ENCODE data around the gene PVALB.

Gene PVALB

DNA sequence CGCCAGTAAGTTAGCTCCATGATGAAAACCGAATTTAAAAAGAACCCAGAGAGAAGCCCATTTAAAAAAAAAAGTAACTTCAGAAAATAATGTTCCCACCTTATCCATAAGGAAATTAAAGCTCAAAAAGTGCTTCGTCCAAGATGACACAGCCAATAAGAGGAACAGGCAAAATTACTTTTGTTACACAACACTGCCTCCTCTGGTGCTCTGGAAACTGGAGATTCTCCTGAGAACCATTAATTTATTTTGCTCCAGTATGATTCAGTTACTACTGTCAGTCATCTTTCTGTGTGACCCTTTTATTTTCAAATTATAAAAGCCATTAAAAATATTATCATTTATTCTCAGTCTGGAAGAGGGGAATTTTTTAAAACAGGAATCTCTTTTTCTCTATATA, 42.9 kb downstream of the PVALB start:
- Histone ChIP-seq H3K4me1 (ENCODE audit: insufficient read depth, low read length) (peaks cover 23% of the 10 kb centered on the region), H3K4me2 (ENCODE audit: insufficient read depth, low read length) (no peak overlapping the region), H3K4me3 (ENCODE audit: low read depth in 1 of 2, low read length in 2 of 2) (no peak overlapping the region), H3K36me3 (ENCODE audit: insufficient read depth, low read length) (0 out of 2 replicates have a peak, but pooled peaks cover 3% of the 10 kb centered on the region), H2AFZ (ENCODE audit: low read depth, low read length) (no peak overlapping the region), H3K9ac (ENCODE audit: low read depth, low read length) (no peak overlapping the region), H3K79me2 (ENCODE audit: insufficient read depth, low read length) (peaks cover 10% of the 10 kb centered on the region), H3K27ac (ENCODE audit: low read length) (no peak overlapping the region), H4K20me1 (ENCODE audit: insufficient read depth, low read length) (no peaks in the 10 kb centered on the region), H3K27me3 (ENCODE audit: insufficient read depth, low read length, poor library complexity) (no peaks in the 10 kb centered on the region), H3K9me3 (ENCODE audit: insufficient read depth, low read length, severe bottlenecking) (no peaks in the 10 kb centered on the region)
- ATAC-seq (ENCODE audit: insufficient read depth, low read depth) (no peak), DNase-seq (peak; percentile 13)
- TF ChIP-seq, protein P1, sequence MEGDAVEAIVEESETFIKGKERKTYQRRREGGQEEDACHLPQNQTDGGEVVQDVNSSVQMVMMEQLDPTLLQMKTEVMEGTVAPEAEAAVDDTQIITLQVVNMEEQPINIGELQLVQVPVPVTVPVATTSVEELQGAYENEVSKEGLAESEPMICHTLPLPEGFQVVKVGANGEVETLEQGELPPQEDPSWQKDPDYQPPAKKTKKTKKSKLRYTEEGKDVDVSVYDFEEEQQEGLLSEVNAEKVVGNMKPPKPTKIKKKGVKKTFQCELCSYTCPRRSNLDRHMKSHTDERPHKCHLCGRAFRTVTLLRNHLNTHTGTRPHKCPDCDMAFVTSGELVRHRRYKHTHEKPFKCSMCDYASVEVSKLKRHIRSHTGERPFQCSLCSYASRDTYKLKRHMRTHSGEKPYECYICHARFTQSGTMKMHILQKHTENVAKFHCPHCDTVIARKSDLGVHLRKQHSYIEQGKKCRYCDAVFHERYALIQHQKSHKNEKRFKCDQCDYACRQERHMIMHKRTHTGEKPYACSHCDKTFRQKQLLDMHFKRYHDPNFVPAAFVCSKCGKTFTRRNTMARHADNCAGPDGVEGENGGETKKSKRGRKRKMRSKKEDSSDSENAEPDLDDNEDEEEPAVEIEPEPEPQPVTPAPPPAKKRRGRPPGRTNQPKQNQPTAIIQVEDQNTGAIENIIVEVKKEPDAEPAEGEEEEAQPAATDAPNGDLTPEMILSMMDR (IDR thresholded peaks at IDR 0.05; ENCODE audit: borderline replicate concordance, extremely low read depth, low read length, poor library complexity, severe bottlenecking), result peak; percentile 63
- TF ChIP-seq EZH2 (IDR thresholded peaks at IDR 0.05; ENCODE audit: borderline replicate concordance, low read depth, low read length, severe bottlenecking), result no peak

DNA sequence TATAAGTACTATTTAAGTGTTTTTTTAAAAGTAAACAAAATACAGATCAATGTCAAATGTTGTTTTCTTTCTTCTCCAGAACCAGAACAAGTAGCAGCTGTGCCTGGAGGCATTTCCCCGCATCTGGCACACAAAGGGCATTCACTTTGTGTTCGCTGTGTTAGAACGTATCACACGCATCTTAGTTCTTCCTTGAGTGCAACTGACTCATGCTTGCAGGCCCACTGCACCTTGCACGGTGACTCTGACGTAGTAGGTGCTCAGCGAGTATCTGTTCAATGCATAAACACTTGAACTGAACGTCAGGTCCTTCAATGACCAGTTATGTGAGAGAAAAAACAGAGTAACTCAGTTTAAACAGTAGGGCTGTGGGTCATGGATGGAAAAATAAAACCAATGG, 44.4 kb downstream of the PVALB start:
- no peaks in the 10 kb centered on the region for H3K27me3 ChIP-seq (ENCODE audit: insufficient read depth, low read length, poor library complexity)
- ATAC-seq (ENCODE audit: insufficient read depth, low read depth), result no peak
- no peak for DNase-seq
- no peak overlapping the region for H3K9ac ChIP-seq (ENCODE audit: low read depth, low read length)
- H3K27ac ChIP-seq (ENCODE audit: low read length), result no peak overlapping the region
- H3K4me2 ChIP-seq (ENCODE audit: insufficient read depth, low read length), result no peak overlapping the region
- H3K36me3 ChIP-seq (ENCODE audit: insufficient read depth, low read length), result peaks cover 4% of the 10 kb centered on the region
- no peak overlapping the region for H3K4me3 ChIP-seq (ENCODE audit: low read depth in 1 of 2, low read length in 2 of 2)
- H3K9me3 ChIP-seq (ENCODE audit: insufficient read depth, low read length, severe bottlenecking), result no peaks in the 10 kb centered on the region
- H4K20me1 ChIP-seq (ENCODE audit: insufficient read depth, low read length), result no peaks in the 10 kb centered on the region
- no peak overlapping the region for H2AFZ ChIP-seq (ENCODE audit: low read depth, low read length)
- H3K79me2 ChIP-seq (ENCODE audit: insufficient read depth, low read length), result peaks cover 10% of the 10 kb centered on the region
- peaks cover 23% of the 10 kb centered on the region for H3K4me1 ChIP-seq (ENCODE audit: insufficient read depth, low read length)
- TF ChIP-seq, protein P1 (IDR thresholded peaks at IDR 0.05; ENCODE audit: borderline replicate concordance, extremely low read depth, low read length, poor library complexity, severe bottlenecking), result no peak
- no peak for TF ChIP-seq EZH2 (IDR thresholded peaks at IDR 0.05; ENCODE audit: borderline replicate concordance, low read depth, low read length, severe bottlenecking)

DNA sequence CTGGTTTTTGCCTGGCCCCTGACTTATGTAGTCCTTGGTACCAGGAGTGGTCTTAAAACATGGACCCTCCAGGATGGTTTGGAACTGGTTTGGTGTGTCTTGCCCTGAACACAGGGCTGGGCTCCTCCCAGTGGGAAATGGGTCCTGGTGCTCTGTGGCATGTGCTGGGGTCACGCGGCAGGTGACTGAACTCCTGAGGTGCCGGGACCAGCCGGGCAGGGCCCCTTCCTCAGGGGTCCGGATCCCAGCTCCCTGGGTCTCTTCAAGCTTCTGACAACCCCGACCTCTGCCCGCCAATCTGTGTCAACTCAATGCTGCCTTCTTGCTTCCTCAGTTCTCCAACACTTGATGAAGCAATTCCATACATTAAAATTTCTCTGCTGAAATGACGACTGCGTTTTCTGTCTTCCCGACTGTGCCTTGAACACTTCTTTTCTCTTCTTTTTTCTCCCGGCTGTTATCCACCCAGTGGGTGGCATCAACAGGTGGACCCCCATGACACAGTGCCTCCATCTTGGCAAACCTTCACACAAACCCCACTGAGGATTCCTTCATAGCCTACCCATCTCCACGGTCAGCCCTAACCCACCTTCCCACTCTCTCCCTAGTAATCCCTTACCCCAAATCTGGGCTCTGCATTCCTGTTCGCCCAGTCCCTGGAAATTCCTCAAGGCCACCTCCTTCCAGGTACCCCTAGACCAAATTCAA, 45.3 kb downstream of the PVALB start:
- Histone ChIP-seq H3K4me1 (ENCODE audit: insufficient read depth, low read length) (peaks cover 15% of the 10 kb centered on the region), H3K79me2 (ENCODE audit: insufficient read depth, low read length) (peaks cover 10% of the 10 kb centered on the region), H2AFZ (ENCODE audit: low read depth, low read length) (no peak overlapping the region), H4K20me1 (ENCODE audit: insufficient read depth, low read length) (no peaks in the 10 kb centered on the region), H3K4me2 (ENCODE audit: insufficient read depth, low read length) (no peak overlapping the region), H3K9ac (ENCODE audit: low read depth, low read length) (no peak overlapping the region), H3K27ac (ENCODE audit: low read length) (no peak overlapping the region), H3K9me3 (ENCODE audit: insufficient read depth, low read length, severe bottlenecking) (no peaks in the 10 kb centered on the region), H3K4me3 (ENCODE audit: low read depth in 1 of 2, low read length in 2 of 2) (no peak overlapping the region), H3K27me3 (ENCODE audit: insufficient read depth, low read length, poor library complexity) (no peaks in the 10 kb centered on the region), H3K36me3 (ENCODE audit: insufficient read depth, low read length) (peaks cover 10% of the 10 kb centered on the region)
- DNase-seq (no peak), ATAC-seq (ENCODE audit: insufficient read depth, low read depth) (no peak)
- no peak for TF ChIP-seq EZH2 (IDR thresholded peaks at IDR 0.05; ENCODE audit: borderline replicate concordance, low read depth, low read length, severe bottlenecking)
- TF ChIP-seq, protein P1 (IDR thresholded peaks at IDR 0.05; ENCODE audit: borderline replicate concordance, extremely low read depth, low read length, poor library complexity, severe bottlenecking), result no peak
